ENCODE measurements around the gene MTCL1. TPM values are rescaled to one million over a fixed set of nuclear protein-coding genes. Genes with fewer than 3 reads are reported as not detected.

Gene MTCL1
- total and polyA plus RNA-seq, 9 of the 15 experiments (the other 6 are each of a cell fraction or from before 2014, with no cell fraction given), result 0.21 to 7.4 (median 3.7) TPM

GRCh38 chr18:8730080-8730827, 24.9 kb downstream of the MTCL1 start (continued):
- no peak for TF ChIP-seq FOXA3 (CRISPR knock-in tag; conservative IDR thresholded peaks at IDR 0.05 in 1 of 2, IDR thresholded peaks at IDR 0.05 in 1 of 2)
- TF ChIP-seq XRCC5 (IDR thresholded peaks at IDR 0.05; ENCODE audit: low read depth, low read length), result no peak
- no peak for TF ChIP-seq ZNF146 (CRISPR knock-in tag; IDR thresholded peaks at IDR 0.05; ENCODE audit: unreplicated experiment)
- TF ChIP-seq FIP1L1 (IDR thresholded peaks at IDR 0.05; ENCODE audit: low read depth, low read length, poor library complexity, severe bottlenecking), result no peak
- peak; percentile 31; the same call in 1 of the 2 replicates for TF ChIP-seq MYC (IDR thresholded peaks at IDR 0.05; ENCODE audit: low read depth, low read length)
- TF ChIP-seq MYC (CRISPR knock-in tag; IDR thresholded peaks at IDR 0.05; ENCODE audit: borderline replicate concordance, low read depth), result no peak
- peak; percentile 30 for TF ChIP-seq ZFP36 (IDR thresholded peaks at IDR 0.05; ENCODE audit: low read depth, low read length, partially characterized antibody)
- TF ChIP-seq ZKSCAN8 (CRISPR knock-in tag; IDR thresholded peaks at IDR 0.05), result no peak
- no peak for TF ChIP-seq SP2 (IDR thresholded peaks at IDR 0.05; ENCODE audit: extremely low read depth, low read depth, low read length, poor library complexity, severe bottlenecking)
- TF ChIP-seq, protein P1, sequence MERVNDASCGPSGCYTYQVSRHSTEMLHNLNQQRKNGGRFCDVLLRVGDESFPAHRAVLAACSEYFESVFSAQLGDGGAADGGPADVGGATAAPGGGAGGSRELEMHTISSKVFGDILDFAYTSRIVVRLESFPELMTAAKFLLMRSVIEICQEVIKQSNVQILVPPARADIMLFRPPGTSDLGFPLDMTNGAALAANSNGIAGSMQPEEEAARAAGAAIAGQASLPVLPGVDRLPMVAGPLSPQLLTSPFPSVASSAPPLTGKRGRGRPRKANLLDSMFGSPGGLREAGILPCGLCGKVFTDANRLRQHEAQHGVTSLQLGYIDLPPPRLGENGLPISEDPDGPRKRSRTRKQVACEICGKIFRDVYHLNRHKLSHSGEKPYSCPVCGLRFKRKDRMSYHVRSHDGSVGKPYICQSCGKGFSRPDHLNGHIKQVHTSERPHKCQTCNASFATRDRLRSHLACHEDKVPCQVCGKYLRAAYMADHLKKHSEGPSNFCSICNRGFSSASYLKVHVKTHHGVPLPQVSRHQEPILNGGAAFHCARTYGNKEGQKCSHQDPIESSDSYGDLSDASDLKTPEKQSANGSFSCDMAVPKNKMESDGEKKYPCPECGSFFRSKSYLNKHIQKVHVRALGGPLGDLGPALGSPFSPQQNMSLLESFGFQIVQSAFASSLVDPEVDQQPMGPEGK (CRISPR knock-in tag; IDR thresholded peaks at IDR 0.05; ENCODE audit: borderline replicate concordance), result no peak
- no peak for TF ChIP-seq KAT7 (CRISPR knock-in tag; IDR thresholded peaks at IDR 0.05; ENCODE audit: borderline replicate concordance)
- TF ChIP-seq, protein P2, sequence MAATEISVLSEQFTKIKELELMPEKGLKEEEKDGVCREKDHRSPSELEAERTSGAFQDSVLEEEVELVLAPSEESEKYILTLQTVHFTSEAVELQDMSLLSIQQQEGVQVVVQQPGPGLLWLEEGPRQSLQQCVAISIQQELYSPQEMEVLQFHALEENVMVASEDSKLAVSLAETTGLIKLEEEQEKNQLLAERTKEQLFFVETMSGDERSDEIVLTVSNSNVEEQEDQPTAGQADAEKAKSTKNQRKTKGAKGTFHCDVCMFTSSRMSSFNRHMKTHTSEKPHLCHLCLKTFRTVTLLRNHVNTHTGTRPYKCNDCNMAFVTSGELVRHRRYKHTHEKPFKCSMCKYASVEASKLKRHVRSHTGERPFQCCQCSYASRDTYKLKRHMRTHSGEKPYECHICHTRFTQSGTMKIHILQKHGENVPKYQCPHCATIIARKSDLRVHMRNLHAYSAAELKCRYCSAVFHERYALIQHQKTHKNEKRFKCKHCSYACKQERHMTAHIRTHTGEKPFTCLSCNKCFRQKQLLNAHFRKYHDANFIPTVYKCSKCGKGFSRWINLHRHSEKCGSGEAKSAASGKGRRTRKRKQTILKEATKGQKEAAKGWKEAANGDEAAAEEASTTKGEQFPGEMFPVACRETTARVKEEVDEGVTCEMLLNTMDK (IDR thresholded peaks at IDR 0.05; ENCODE audit: borderline replicate concordance, insufficient read depth, low read depth, low read length, poor library complexity, severe bottlenecking), result no peak
- no peak for TF ChIP-seq PBX2 (CRISPR knock-in tag; IDR thresholded peaks at IDR 0.05; ENCODE audit: low read depth)
- TF ChIP-seq PBX2 (tag; conservative IDR thresholded peaks at IDR 0.05; ENCODE audit: low read depth), result peak; percentile 51
- peak; percentile 91 for TF ChIP-seq ATF3 (IDR thresholded peaks at IDR 0.05)
- TF ChIP-seq ATF3 (CRISPR knock-in tag; conservative IDR thresholded peaks at IDR 0.05), result peak; percentile 79
- peak; percentile 40; the same call in 1 of the 2 replicates for TF ChIP-seq CREB1 (IDR thresholded peaks at IDR 0.05)
- TF ChIP-seq CREB1 (CRISPR knock-in tag; IDR thresholded peaks at IDR 0.05), result peak; percentile 52; the same call in 1 of the 2 replicates

Measured in K562 (cell line).